Body of pancreas (tissue), 4 donors: ENCODE measurements around the gene COX7A2L. TPM values are rescaled to one million over a fixed set of nuclear protein-coding genes. Genes with fewer than 3 reads are reported as not detected.
A peak's percentile ranks its signal among the peaks of the same experiment; 100 is the strongest.

ENCODE experiments used
- ATAC-seq: fragments of 150-250 bp; one replicate; pipeline ENCODE4 v1.9.1; 2016
- DNase-seq, 4 donors: peaks; one replicate each; pipeline ENCODE4 v3.0.0-alpha.2; 2019
- H3K27ac ChIP-seq, 4 donors: fragments of 200-600 bp; sonication (generic); 1 replicate in 3 of 4; 2 replicates in 1 of 4; pipeline versions ENCODE4 v1.5.1 to v1.6.1; 2016 to 2019; ENCODE audit warnings: mild to moderate bottlenecking in 1 of 4, mixed read lengths in 1 of 4, moderate library complexity in 1 of 4
- H3K27me3 ChIP-seq, 2 donors: fragments of 200-600 bp; sonication (generic); one replicate each; pipeline ENCODE4 v1.6.0; 2016; ENCODE audit warnings: mild to moderate bottlenecking in 1 of 2
- H3K36me3 ChIP-seq, 2 donors: fragments of 200-600 bp; sonication (generic); replicated peaks in 1 of 2; 2 replicates each; pipeline ENCODE4 v1.5.1; 2016; ENCODE audit warnings: low read depth in 2 of 2; ENCODE audit not compliant: insufficient read depth in 1 of 2
- H3K4me1 ChIP-seq: fragments of 200-600 bp; sonication (generic); one replicate; pipeline ENCODE4 v1.6.0; 2016
- H3K4me3 ChIP-seq, 2 donors: fragments of 200-600 bp; sonication (generic); 1 replicate in 1 of 2; 2 replicates in 1 of 2; pipeline ENCODE4 v1.5.1; 2016 to 2019
- H3K9me3 ChIP-seq, 3 donors: fragments of 200-600 bp; sonication (generic); 1 replicate in 2 of 3; 2 replicates in 1 of 3; pipeline ENCODE4 v1.5.1; 2016
- POLR2A ChIP-seq, 3 donors: fragments of 450-650 bp; IDR thresholded peaks; one replicate each; pipeline ENCODE4 v1.6.1; 2016; ENCODE audit warnings: antibody characterized with exemption in 3 of 3, mild to moderate bottlenecking in 2 of 3
- WGBS, 2 donors: methylation state at CpG; one replicate each; pipeline ENCODE4 v1.1.5; 2017; 5-methylcytosine and 5-hydroxymethylcytosine counted together
- intact Hi-C: fragments of 100-400 bp; cut with DNase I; formaldehyde crosslinking; loops from one replicate; pipeline ENCODE4 v1.15.1; 2023
- total RNA-seq, 2 donors: library from RNA; depleted of rRNA; stranded (reverse); fragments of >200 nt; gene quantifications; one replicate each; pipeline ENCODE4 v1.1.0, GENCODE V29; 2016
- TF ChIP-seq, protein P1 (sequence below), 7 experiments: fragments of 450-650 bp in 4 of 7; fragments of 200-600 bp in 3 of 7; sonication (generic) in 3 of 7; IDR thresholded peaks; one replicate each; pipeline ENCODE4 v1.5.1; 2016 to 2019; ENCODE audit warnings: antibody characterized with exemption in 7 of 7

The COX7A2L gene
- total RNA-seq, 2 donors from 2014 or later: 41.9 to 58.1 TPM

- intact Hi-C loops: loop anchor here (10.0 kb wide), 1 partner anchor 237 kb away; no protein-coding TSS in a partner anchor
- ATAC-seq (no peak), DNase-seq (no peak)
- WGBS, 2 donors: 73 to 75% methylated on average over 9 of the region's 9 CpGs
- no peak overlapping the region for H3K4me3 ChIP-seq
- peaks cover 17% of the 10 kb centered on the region for H3K4me1 ChIP-seq
- H3K27ac ChIP-seq: peak overlapping the region in 1 of 4 donors; percentile 34
- no peaks in the 10 kb centered on the region for H3K27me3 ChIP-seq
- peaks cover 4 to 6% of the 10 kb centered on the region in 2 donors for H3K36me3 ChIP-seq
- H3K9me3 ChIP-seq: no peaks in the 10 kb centered on the region
- TF ChIP-seq POLR2A (IDR thresholded peaks at IDR 0.05): no peak
- TF ChIP-seq, protein P1, sequence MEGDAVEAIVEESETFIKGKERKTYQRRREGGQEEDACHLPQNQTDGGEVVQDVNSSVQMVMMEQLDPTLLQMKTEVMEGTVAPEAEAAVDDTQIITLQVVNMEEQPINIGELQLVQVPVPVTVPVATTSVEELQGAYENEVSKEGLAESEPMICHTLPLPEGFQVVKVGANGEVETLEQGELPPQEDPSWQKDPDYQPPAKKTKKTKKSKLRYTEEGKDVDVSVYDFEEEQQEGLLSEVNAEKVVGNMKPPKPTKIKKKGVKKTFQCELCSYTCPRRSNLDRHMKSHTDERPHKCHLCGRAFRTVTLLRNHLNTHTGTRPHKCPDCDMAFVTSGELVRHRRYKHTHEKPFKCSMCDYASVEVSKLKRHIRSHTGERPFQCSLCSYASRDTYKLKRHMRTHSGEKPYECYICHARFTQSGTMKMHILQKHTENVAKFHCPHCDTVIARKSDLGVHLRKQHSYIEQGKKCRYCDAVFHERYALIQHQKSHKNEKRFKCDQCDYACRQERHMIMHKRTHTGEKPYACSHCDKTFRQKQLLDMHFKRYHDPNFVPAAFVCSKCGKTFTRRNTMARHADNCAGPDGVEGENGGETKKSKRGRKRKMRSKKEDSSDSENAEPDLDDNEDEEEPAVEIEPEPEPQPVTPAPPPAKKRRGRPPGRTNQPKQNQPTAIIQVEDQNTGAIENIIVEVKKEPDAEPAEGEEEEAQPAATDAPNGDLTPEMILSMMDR (IDR thresholded peaks at IDR 0.05): no peak
Observed at GRCh38 chr2:42331569-42332284, 29.3 kb downstream of the COX7A2L start.

DNA sequence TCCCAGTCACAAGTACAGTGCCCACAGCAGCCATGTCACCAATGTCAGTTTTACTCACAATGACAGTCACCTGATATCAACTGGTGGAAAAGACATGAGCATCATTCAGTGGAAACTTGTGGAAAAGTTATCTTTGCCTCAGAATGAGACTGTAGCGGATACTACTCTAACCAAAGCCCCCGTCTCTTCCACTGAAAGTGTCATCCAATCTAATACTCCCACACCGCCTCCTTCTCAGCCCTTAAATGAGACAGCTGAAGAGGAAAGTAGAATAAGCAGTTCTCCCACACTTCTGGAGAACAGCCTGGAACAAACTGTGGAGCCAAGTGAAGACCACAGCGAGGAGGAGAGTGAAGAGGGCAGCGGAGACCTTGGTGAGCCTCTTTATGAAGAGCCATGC is 31.3 kb downstream of the COX7A2L start:
- TF ChIP-seq, protein P1 (IDR thresholded peaks at IDR 0.05): no peak
- no peak for TF ChIP-seq POLR2A (IDR thresholded peaks at IDR 0.05)
- H3K27ac ChIP-seq: peak overlapping the region in 1 of 4 donors; percentile 47
- peaks cover 4 to 6% of the 10 kb centered on the region in 2 donors for H3K36me3 ChIP-seq
- H3K27me3 ChIP-seq: no peaks in the 10 kb centered on the region
- H3K4me1 ChIP-seq: peaks cover 21% of the 10 kb centered on the region
- DNase-seq (no peak), ATAC-seq (no peak)
- intact Hi-C loops: loop anchor here (10.0 kb wide), 1 partner anchor 235 kb away; no protein-coding TSS in a partner anchor
- no peak overlapping the region for H3K4me3 ChIP-seq
- WGBS, 2 donors: 91 to 96% methylated on average over 5 of the region's 5 CpGs
- no peaks in the 10 kb centered on the region for H3K9me3 ChIP-seq

GRCh38 chr2:42328923-42329322 is 32.1 kb downstream of the COX7A2L start:
- intact Hi-C loops: no loop called here
- no peaks in the 10 kb centered on the region for H3K9me3 ChIP-seq
- TF ChIP-seq, protein P1 (IDR thresholded peaks at IDR 0.05): no peak
- no peak for TF ChIP-seq POLR2A (IDR thresholded peaks at IDR 0.05)

GRCh38 chr2:42328148-42328833 is 32.7 kb downstream of the COX7A2L start:
- TF ChIP-seq POLR2A (IDR thresholded peaks at IDR 0.05): no peak
- TF ChIP-seq, protein P1 (IDR thresholded peaks at IDR 0.05): peak in 6 of 7 experiments; percentile 13 to 52 (median 48)
- ATAC-seq (no peak), DNase-seq (no peak)
- Histone ChIP-seq H3K27ac (peak overlapping the region in 1 of 4 donors; percentile 42), H3K36me3 (peaks cover 2 to 6% of the 10 kb centered on the region in 2 donors), H3K4me1 (peaks cover 21% of the 10 kb centered on the region), H3K4me3 (no peak overlapping the region), H3K27me3 (no peaks in the 10 kb centered on the region), H3K9me3 (no peaks in the 10 kb centered on the region)
- 58 to 60% methylated on average over 3 of the region's 3 CpGs for WGBS, 2 donors
- intact Hi-C loops: no loop called here

More at GRCh38 chr2:42328923-42329322, 32.1 kb downstream of the COX7A2L start:
- 85 to 90% methylated on average over 6 of the region's 6 CpGs for WGBS, 2 donors
- no peak overlapping the region for H3K27ac ChIP-seq
- DNase-seq (no peak), ATAC-seq (no peak)
- H3K27me3 ChIP-seq: no peaks in the 10 kb centered on the region
- H3K4me1 ChIP-seq: peaks cover 21% of the 10 kb centered on the region
- no peak overlapping the region for H3K4me3 ChIP-seq
- H3K36me3 ChIP-seq: peaks cover 4 to 6% of the 10 kb centered on the region in 2 donors
